Breast epithelium (tissue), 4 donors: Measurements from ENCODE around the gene HDHD2. TPM values are rescaled to one million over a fixed set of nuclear protein-coding genes. Genes with fewer than 3 reads are reported as not detected.

Experiments used
- DNase-seq, 2 donors: peaks; one replicate each; pipeline ENCODE4 v3.0.0-alpha.2; 2019; ENCODE audit warnings: low spot score in 2 of 2
- H3K27ac ChIP-seq, 2 donors: fragments of 200-600 bp; sonication (generic) in 1 of 2; one replicate each; pipeline ENCODE4 v1.5.1; 2016 to 2019; ENCODE audit warnings: mild to moderate bottlenecking in 1 of 2
- H3K27me3 ChIP-seq, 2 donors: fragments of 200-600 bp; sonication (generic) in 1 of 2; one replicate each; pipeline versions ENCODE4 v1.5.1 to v1.6.0; 2017 to 2019; ENCODE audit warnings: control low read depth in 1 of 2, mild to moderate bottlenecking in 1 of 2
- H3K36me3 ChIP-seq: fragments of 200-600 bp; one replicate; pipeline ENCODE4 v1.5.1; 2019
- H3K4me1 ChIP-seq, 2 donors: fragments of 200-600 bp; sonication (generic); one replicate each; pipeline ENCODE4 v1.5.1; 2016 to 2019; ENCODE audit warnings: control low read depth in 1 of 2
- H3K4me3 ChIP-seq, 3 donors: fragments of 200-600 bp; sonication (generic); 1 replicate in 2 of 3; 2 replicates in 1 of 3; pipeline ENCODE4 v1.5.1; 2016 to 2019; ENCODE audit warnings: mild to moderate bottlenecking in 3 of 3, moderate library complexity in 2 of 3
- H3K9me3 ChIP-seq, 2 donors: fragments of 200-600 bp; sonication (generic) in 1 of 2; one replicate each; pipeline ENCODE4 v1.5.1; 2016 to 2019; ENCODE audit warnings: control low read depth in 1 of 2
- POLR2A ChIP-seq: fragments of 450-650 bp; IDR thresholded peaks from one replicate; pipeline ENCODE4 v1.6.1; 2016; ENCODE audit warnings: antibody characterized with exemption, mild to moderate bottlenecking, moderate library complexity
- POLR2AphosphoS5 ChIP-seq, 3 donors: sonication (generic); formaldehyde crosslinking; IDR thresholded peaks; one replicate each; pipeline ENCODE4 v1.6.1; 2017; ENCODE audit warnings: antibody characterized with exemption in 3 of 3
- intact Hi-C: fragments of 100-400 bp; cut with DNase I; formaldehyde crosslinking; loops from one replicate; pipeline ENCODE4 v1.15.1; 2023; ENCODE audit warnings: low total_unique reads
- total RNA-seq, 3 donors: library from RNA; depleted of rRNA; stranded (reverse); fragments of >200 nt; gene quantifications; one replicate each; pipeline ENCODE4 v1.1.0, GENCODE V29; 2016
- TF ChIP-seq, protein P1 (sequence below), 3 donors: fragments of 450-650 bp; IDR thresholded peaks; one replicate each; pipeline ENCODE4 v1.5.1; 2016 to 2017; ENCODE audit warnings: antibody characterized with exemption in 3 of 3, mild to moderate bottlenecking in 3 of 3, moderate library complexity in 3 of 3

HDHD2 gene
- total RNA-seq, 3 donors from 2014 or later, result 18.7 to 41.0 (median 24.9) TPM

DNA sequence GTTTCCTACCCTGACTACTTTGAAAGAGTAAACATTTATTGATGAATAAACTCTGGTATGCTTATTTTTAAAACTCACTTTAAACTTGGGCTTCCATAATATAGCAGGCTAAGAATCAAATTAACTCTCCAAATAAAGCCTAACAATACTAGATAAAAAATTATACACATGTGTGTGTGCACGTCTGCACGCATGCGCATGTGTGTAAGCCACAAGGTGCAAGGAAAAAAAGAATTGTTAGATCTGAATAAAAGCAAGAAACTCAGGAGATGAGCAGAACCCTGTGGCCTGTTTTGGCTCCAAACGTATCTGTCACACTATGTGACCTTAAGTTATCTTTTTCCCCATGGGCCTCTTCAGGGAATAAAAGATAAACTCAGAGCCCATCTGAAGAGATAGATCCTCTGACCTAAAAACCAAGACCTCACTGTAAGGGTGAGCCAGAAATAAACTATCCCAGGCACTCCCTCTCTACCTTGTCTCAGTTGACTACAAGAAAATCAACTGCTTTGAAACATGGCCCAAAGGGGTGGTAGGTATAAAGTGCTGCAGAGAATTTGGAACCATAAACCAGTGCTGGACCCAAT is 6.3 kb downstream of the HDHD2 start:
- TF ChIP-seq POLR2AphosphoS5 (IDR thresholded peaks at IDR 0.05) (no peak), POLR2A (no peak)
- TF ChIP-seq, protein P1, sequence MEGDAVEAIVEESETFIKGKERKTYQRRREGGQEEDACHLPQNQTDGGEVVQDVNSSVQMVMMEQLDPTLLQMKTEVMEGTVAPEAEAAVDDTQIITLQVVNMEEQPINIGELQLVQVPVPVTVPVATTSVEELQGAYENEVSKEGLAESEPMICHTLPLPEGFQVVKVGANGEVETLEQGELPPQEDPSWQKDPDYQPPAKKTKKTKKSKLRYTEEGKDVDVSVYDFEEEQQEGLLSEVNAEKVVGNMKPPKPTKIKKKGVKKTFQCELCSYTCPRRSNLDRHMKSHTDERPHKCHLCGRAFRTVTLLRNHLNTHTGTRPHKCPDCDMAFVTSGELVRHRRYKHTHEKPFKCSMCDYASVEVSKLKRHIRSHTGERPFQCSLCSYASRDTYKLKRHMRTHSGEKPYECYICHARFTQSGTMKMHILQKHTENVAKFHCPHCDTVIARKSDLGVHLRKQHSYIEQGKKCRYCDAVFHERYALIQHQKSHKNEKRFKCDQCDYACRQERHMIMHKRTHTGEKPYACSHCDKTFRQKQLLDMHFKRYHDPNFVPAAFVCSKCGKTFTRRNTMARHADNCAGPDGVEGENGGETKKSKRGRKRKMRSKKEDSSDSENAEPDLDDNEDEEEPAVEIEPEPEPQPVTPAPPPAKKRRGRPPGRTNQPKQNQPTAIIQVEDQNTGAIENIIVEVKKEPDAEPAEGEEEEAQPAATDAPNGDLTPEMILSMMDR (IDR thresholded peaks at IDR 0.05), result no peak
- no peaks in the 10 kb centered on the region for H3K9me3 ChIP-seq
- H3K36me3 ChIP-seq, result no peaks in the 10 kb centered on the region
- intact Hi-C loops, result no loop called here
- no peak overlapping the region for H3K27ac ChIP-seq
- H3K4me3 ChIP-seq, result no peak overlapping the region
- no peaks in the 10 kb centered on the region for H3K4me1 ChIP-seq
- DNase-seq, result no peak
- no peaks in the 10 kb centered on the region for H3K27me3 ChIP-seq

GRCh38 chr18:47143153-47143552 is 7.1 kb downstream of the HDHD2 start:
- H3K36me3 ChIP-seq, result no peaks in the 10 kb centered on the region
- TF ChIP-seq, protein P1 (IDR thresholded peaks at IDR 0.05), result no peak
- TF ChIP-seq POLR2A (no peak), POLR2AphosphoS5 (IDR thresholded peaks at IDR 0.05) (no peak)
- no peak for DNase-seq
- H3K4me3 ChIP-seq, result no peak overlapping the region
- intact Hi-C loops, result no loop called here
- no peaks in the 10 kb centered on the region for H3K27me3 ChIP-seq
- no peaks in the 10 kb centered on the region for H3K4me1 ChIP-seq
- no peaks in the 10 kb centered on the region for H3K9me3 ChIP-seq
- H3K27ac ChIP-seq, result no peak overlapping the region

DNA sequence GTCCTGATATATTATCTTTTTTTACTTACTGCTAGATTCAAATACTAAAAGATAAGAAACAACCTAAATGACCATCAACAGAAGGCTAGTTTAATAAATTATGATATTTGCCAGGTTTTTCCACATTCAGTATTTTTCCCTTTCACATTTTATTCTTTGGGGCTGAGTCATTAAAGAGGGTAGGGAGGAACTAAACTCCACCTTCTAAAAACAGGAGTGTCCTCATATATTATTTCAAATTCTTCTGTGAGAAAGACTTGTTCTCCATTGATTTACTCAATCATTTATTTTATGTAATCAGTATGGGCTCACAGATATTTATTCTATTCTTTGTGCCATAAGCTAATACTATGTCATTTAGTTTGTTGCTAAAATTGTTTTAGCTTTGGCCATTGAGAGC is 9.0 kb downstream of the HDHD2 start:
- Histone ChIP-seq H3K36me3 (no peaks in the 10 kb centered on the region), H3K9me3 (no peaks in the 10 kb centered on the region), H3K27me3 (no peaks in the 10 kb centered on the region), H3K4me1 (no peaks in the 10 kb centered on the region), H3K27ac (no peak overlapping the region), H3K4me3 (no peak overlapping the region)
- TF ChIP-seq, protein P1 (IDR thresholded peaks at IDR 0.05), result no peak
- TF ChIP-seq POLR2A (no peak), POLR2AphosphoS5 (IDR thresholded peaks at IDR 0.05) (no peak)
- no peak for DNase-seq
- intact Hi-C loops, result no loop called here

DNA sequence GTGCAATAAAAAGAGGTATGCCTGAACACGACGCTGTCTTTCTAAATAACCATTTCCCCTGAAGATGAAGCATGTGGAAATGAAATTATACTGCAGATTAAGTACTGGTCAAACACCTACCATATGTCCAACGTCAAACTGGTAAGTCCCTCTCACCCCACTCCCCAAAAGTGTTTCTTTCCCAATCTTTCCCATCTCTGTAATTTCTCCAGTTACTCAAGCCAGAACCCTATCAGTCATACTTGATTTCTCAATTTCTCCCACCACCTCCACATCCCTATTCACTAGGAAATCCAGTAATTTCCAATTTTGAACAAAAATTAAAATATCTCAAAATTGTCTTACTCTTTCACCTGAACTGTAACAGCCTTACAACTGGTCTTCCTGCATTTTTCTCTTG is 29.2 kb downstream of the HDHD2 start:
- no peak overlapping the region for H3K27ac ChIP-seq

GRCh38 chr18:47120428-47120827 is 29.9 kb downstream of the HDHD2 start:
- Histone ChIP-seq H3K9me3 (no peaks in the 10 kb centered on the region), H3K36me3 (no peaks in the 10 kb centered on the region), H3K4me3 (no peak overlapping the region), H3K27me3 (no peaks in the 10 kb centered on the region), H3K4me1 (no peaks in the 10 kb centered on the region), H3K27ac (no peak overlapping the region)
- TF ChIP-seq, protein P1 (IDR thresholded peaks at IDR 0.05), result no peak
- no peak for TF ChIP-seq POLR2AphosphoS5 (IDR thresholded peaks at IDR 0.05)
- TF ChIP-seq POLR2A, result no peak
- DNase-seq, result no peak
- intact Hi-C loops, result no loop called here

More for the DNA sequence above, 29.2 kb downstream of the HDHD2 start:
- TF ChIP-seq, protein P1 (IDR thresholded peaks at IDR 0.05), result no peak
- TF ChIP-seq POLR2AphosphoS5 (IDR thresholded peaks at IDR 0.05), result no peak
- no peak for TF ChIP-seq POLR2A
- no peaks in the 10 kb centered on the region for H3K4me1 ChIP-seq
- no peak for DNase-seq
- H3K36me3 ChIP-seq, result no peaks in the 10 kb centered on the region
- no peaks in the 10 kb centered on the region for H3K9me3 ChIP-seq
- H3K4me3 ChIP-seq, result no peak overlapping the region
- H3K27me3 ChIP-seq, result no peaks in the 10 kb centered on the region
- intact Hi-C loops, result no loop called here
